Ramos (cell line): ENCODE measurements around the gene ARHGAP45.

Experiments used
- in situ Hi-C: fragments of 300-500 bp; cut with MboI; formaldehyde crosslinking; loops from one replicate; pipeline ENCODE4 v1.14.3; 2022; ENCODE audit warnings: low sequenced_read_pairs; ENCODE audit not compliant: unreplicated experiment

The ARHGAP45 gene

DNA sequence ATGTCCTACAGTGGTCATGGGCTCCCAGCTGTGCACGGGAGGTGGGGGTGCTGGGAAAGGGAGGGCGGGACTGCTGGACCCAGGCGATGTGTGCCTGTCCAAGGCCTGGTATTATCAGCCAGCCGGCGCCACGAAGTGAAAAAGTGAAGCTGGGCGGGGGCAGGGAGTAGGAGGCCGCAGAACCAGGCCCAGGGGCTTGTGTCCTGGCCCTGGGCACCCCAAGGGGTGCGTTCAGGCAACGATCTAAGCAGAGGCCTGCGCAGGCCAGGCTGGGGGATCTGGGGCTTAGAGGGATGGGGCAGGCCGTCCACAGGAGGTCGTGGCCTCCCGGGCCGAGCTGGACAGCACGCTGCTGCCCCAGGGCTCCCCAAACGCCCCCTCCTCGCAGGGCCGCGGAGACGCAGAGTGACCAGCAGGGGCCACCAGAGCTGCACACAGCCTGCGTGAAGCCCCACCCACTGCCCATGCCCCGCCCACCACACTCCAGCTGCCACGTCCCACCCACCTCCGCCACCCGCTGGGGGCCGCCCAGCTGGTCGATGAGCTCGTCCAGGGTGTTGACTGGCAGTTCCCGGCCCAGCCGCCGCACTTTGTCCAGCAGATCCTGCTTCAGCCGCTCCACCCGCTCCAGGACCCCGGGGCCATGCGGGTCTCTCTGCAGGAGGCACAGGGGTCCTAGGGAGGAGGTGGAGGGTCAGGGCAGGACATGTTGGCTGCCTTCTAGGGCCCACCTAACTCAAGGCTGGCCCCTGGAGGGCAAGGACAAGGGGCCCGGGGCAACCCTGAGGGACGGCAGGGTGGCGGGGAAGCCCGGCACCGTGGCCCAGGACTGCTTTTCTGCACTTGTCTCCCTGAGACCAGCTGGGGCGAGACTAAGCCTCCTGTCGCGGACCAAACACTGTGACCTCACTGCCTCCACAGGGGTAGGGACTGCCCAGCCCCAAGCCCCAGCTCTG lies 46.3 kb downstream of the ARHGAP45 start:
- in situ Hi-C loops = no loop called here

GRCh38 chr19:1113986-1114483 lies 47.1 kb downstream of the ARHGAP45 start:
- in situ Hi-C loops = no loop called here

- in situ Hi-C loops = loop anchor here (5.0 kb wide), 1 partner anchor 78 kb away; no protein-coding TSS in a partner anchor
These were observed 47.8 kb downstream of the ARHGAP45 start for GRCh38 chr19:1114728-1115127.

GRCh38 chr19:1115646-1116420 lies 48.9 kb downstream of the ARHGAP45 start:
- in situ Hi-C loops = loop anchor here (5.0 kb wide), 1 partner anchor 76 kb away; no protein-coding TSS in a partner anchor

- in situ Hi-C loops = loop anchor here (5.0 kb wide), 1 partner anchor 75 kb away; no protein-coding TSS in a partner anchor
These were observed 50.0 kb downstream of the ARHGAP45 start for GRCh38 chr19:1116726-1117581.

DNA sequence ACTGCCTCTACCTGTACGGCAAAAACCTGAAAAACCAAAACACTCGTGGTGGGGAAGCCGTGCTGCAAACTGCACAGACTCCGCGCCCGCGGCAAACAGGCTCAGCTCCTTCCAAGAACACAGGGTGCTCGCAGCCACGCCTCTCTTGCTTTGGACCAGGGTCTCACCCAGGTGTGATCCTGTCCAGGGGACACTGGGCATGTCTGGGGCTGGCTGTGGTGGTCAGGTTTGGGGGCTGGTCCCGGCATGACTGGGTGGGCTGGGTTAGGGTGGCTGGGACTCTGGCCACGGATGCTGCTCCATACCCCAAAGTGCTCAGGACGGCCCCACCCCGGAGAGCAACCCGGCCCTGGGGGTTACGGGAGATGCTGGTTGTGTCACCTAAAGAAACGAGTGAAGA lies 50.7 kb downstream of the ARHGAP45 start:
- in situ Hi-C loops = loop anchor here (5.0 kb wide), 1 partner anchor 75 kb away; no protein-coding TSS in a partner anchor

DNA sequence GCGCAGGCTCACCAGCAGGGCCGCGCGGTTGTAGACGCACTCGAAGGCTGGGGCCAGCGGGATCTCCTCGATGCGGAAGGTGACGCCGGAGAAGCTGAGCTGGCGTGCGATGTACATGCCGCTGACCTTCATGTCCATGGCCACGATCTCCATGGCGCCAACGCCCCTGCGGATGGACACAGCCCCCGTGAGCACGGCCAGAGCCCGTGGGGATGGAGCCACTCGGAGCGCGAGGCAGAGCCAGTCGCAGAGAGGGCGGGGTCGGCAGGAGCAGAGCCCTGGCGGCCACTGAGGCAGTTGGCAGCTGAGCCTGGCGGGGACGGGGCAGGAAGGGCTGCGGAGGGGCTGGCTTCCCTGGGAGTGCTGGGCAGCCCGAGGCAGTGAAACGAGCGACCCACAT lies 52.0 kb downstream of the ARHGAP45 start:
- in situ Hi-C loops = loop anchor here (5.0 kb wide), 1 partner anchor 73 kb away; no protein-coding TSS in a partner anchor

GRCh38 chr19:1119475-1120217 lies 52.7 kb downstream of the ARHGAP45 start:
- in situ Hi-C loops = loop anchor here (5.0 kb wide), 1 partner anchor 73 kb away; no protein-coding TSS in a partner anchor

DNA sequence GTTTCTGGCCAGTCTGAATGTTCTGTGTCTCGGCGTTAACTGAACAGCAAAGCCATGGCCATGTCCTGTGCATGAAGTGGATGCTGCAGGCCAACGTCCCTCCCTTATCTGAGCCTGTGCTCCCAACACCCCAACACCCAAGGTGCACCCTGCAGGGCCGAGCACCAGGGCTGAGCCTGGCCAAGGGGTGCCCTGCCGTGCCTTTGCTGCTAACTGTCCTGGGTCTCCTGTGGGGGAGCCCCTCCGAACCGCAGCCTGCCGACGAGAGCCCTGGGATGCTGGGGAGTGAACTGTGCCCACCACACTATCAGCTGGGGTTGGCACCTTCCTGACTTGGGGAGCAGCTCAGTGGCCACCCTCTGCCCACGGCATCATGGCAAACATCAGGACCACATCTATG lies 54.4 kb downstream of the ARHGAP45 start:
- in situ Hi-C loops = no loop called here

DNA sequence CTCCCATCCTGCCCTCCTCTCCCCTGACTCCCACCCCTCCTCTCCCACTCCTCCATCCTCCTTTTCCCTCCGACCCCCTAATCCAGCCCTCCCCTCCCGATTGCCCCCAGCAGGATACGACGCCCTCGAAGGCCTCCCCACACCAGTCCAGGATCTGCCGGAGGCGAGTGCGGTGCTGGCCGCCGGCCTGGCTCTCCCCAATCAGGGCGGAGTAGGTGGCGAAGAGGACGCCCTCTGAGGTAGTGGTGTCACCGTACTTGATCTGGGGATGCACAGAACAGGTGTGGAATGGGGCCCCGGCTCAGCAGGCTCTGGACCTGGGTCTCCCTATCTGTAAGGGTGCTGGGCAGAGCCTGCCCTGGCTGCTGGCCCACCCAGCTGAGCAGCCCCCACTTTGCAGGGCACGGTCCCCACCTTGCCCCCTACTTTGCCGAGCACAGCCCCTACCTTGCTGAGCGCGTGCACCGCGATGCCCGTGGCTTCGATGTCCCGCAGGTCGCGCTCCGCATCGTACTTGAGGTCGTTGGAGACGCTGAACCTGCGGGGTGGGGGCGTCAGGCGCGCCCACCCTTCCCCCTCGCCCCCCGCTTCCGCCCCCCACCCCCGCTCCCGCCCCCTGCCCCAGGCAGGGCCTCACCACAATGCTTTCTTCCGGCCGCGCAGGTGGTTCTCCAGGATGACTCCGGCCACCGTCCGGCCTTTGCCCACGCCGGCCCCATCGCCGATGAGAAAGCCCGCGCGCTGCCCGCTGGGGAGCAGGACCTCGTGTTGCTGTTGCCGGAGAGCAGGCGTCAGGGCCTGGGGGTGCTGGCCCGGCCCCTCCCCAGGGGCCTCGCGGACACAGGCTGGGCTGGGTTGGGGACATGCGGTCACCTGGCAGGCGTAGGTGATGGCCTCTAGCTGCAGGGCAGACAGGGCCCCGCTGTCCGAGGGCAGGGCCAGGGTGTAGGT lies 55.3 kb downstream of the ARHGAP45 start:
- in situ Hi-C loops = no loop called here

GRCh38 chr19:1122972-1123363 lies 56.0 kb downstream of the ARHGAP45 start:
- in situ Hi-C loops = no loop called here

DNA sequence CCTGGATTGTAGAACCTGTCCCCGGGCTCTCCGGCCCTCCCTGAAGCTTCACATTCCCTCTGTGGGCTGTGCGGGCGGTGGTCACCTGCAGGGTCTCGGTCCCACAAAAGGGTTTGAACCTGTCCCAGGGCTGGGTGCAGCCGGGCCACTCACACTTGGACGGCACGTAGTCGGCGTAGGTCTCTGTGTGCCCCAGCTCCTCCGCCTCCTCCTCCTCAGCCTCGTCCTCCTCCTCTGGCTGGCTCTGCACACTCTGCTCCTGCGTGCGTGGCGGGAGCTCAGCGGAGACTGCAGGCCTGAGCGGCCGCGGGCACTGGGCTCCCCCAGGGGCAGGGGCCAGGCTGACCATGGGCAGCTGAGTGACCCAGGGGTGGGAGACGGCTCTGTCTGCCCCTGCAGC lies 56.4 kb downstream of the ARHGAP45 start:
- in situ Hi-C loops = no loop called here

GRCh38 chr19:1123885-1124677 lies 57.1 kb downstream of the ARHGAP45 start:
- in situ Hi-C loops = no loop called here

DNA sequence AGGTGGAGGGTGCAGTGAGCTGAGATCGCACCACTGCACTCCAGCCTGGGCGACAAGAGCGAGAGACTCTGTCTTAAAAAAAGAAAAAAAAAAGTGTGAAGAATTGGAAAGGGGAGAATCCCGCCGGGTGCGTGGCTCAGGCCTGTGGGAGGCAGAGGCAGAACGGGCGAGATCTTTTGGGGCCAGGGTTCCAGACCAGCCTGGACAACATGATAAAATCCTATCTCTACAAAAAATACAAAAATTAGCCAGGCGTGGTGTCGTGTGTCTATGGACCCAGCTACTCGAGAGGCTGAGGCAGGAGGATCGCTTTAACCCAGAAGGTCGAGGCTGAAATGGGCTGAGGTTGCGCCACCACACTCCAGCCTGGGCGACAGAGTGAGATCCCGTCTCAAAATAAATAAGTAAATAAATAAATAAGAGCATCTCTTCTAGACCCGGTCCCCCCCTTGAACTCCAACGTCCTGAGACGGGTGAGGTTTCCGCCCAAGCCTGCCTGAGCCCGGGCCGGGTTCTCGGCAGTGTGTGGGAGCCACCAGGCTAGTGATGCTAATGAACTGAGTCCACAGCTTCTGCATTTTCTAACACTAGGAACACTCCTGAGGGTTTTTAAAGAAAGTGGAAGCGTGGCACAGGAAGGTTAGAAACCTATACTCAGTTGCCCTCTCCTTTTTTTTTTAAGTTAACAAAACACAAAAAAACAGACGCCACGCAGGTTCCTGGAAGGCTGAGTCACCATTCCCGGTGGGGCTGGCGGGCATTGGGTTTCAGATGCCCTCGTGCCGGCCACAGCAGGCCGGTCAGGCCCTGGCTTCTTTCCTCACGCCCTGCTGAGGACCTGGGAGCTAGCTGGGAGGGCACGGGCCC lies 58.9 kb downstream of the ARHGAP45 start:
- in situ Hi-C loops = no loop called here

- in situ Hi-C loops = no loop called here
These were observed 60.2 kb downstream of the ARHGAP45 start for GRCh38 chr19:1126984-1127760.

DNA sequence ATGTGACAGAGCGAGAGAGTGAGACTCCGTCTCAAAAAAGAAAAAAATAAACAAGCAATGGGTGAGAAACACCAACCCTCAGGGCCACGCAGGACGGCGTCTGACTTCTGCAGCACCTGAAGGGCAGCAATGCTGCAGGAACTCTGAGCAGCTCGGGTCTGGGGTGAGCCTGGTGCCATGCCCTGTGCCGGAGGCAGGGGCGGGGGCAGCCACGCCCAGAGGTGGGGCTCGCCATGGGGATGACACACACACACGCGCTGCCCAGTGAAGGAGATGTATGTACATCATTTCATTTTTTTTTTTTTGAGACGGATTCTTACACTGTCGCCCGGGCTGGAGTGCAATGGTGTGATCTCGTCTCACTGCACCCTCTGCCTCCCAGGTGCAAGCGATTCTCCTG lies 61.1 kb downstream of the ARHGAP45 start:
- in situ Hi-C loops = no loop called here
